Measurements from ENCODE around the gene KIAA0232. TPM values are rescaled to one million over a fixed set of nuclear protein-coding genes. Genes with fewer than 3 reads are reported as not detected.
A peak's percentile ranks its signal among the peaks of the same experiment; 100 is the strongest.

Gene KIAA0232
- total and polyA plus RNA-seq, 12 donors, result 7.3 to 45.2 (median 27.4) TPM

GRCh38 chr4:6854098-6854744 lies 71.7 kb downstream of the KIAA0232 start:
- H3K4me1 ChIP-seq (replicated peaks in 1 of 2), result peaks cover 9 to 14% of the 10 kb centered on the region in 2 donors
- no peak for TF ChIP-seq CTCF (IDR thresholded peaks at IDR 0.05)
- no peak for TF ChIP-seq POLR2A (IDR thresholded peaks at IDR 0.05)
- H3K4me3 ChIP-seq, result no peak overlapping the region
- WGBS, 4 donors, result 78 to 94% (median 90%) methylated on average over 7 of the region's 7 CpGs
- H3K9me3 ChIP-seq (replicated peaks in 1 of 3), result no peaks in the 10 kb centered on the region
- intact Hi-C loops (cut with DNase I), result no loop called here
- no peaks in the 10 kb centered on the region for H3K36me3 ChIP-seq (replicated peaks in 1 of 2)
- no peak for DNase-seq
- H3K27ac ChIP-seq, result no peak overlapping the region
- H3K27me3 ChIP-seq, result no peaks in the 10 kb centered on the region

GRCh38 chr4:6855692-6856297 lies 73.3 kb downstream of the KIAA0232 start:
- peak in 4 of 7 donors; percentile 36 to 52 (median 40) for DNase-seq
- Histone ChIP-seq H3K27me3 (no peaks in the 10 kb centered on the region), H3K27ac (peak overlapping the region in 2 of 5 donors; percentile 54 to 68), H3K36me3 (replicated peaks in 1 of 2) (peaks cover 0 to under 1% of the 10 kb centered on the region in 2 donors), H3K4me1 (replicated peaks in 1 of 2) (peaks cover 18 to 24% of the 10 kb centered on the region in 2 donors), H3K4me3 (no peak overlapping the region), H3K9me3 (replicated peaks in 1 of 3) (no peaks in the 10 kb centered on the region)
- intact Hi-C loops (cut with DNase I), result no loop called here
- WGBS, 4 donors, result 50 to 63% (median 56%) methylated on average over 11 of the region's 11 CpGs
- no peak for TF ChIP-seq CTCF (IDR thresholded peaks at IDR 0.05)
- TF ChIP-seq POLR2A (IDR thresholded peaks at IDR 0.05), result no peak

GRCh38 chr4:6856391-6856790 lies 73.9 kb downstream of the KIAA0232 start:
- Histone ChIP-seq H3K36me3 (replicated peaks in 1 of 2) (peaks cover 0 to 6% of the 10 kb centered on the region in 2 donors), H3K9me3 (replicated peaks in 1 of 3) (no peaks in the 10 kb centered on the region), H3K27me3 (no peaks in the 10 kb centered on the region), H3K4me3 (no peak overlapping the region), H3K27ac (peak overlapping the region in 1 of 5 donors; percentile 54), H3K4me1 (replicated peaks in 1 of 2) (peaks cover 18 to 24% of the 10 kb centered on the region in 2 donors)
- no peak for DNase-seq
- 80 to 92% (median 89%) methylated on average over 2 of the region's 2 CpGs for WGBS, 4 donors
- TF ChIP-seq CTCF (IDR thresholded peaks at IDR 0.05) (no peak), POLR2A (IDR thresholded peaks at IDR 0.05) (no peak)
- intact Hi-C loops (cut with DNase I), result no loop called here

- no peaks in the 10 kb centered on the region for H3K9me3 ChIP-seq (replicated peaks in 1 of 3)
- TF ChIP-seq POLR2A (IDR thresholded peaks at IDR 0.05), result no peak
- TF ChIP-seq CTCF (IDR thresholded peaks at IDR 0.05), result no peak
- no peak overlapping the region for H3K4me3 ChIP-seq
- H3K27ac ChIP-seq, result peak overlapping the region in 2 of 5 donors; percentile 33 to 54
- WGBS, 4 donors, result 77 to 86% (median 82%) methylated on average over 6 of the region's 6 CpGs
- intact Hi-C loops (cut with DNase I), result no loop called here
- peaks cover 0 to 15% of the 10 kb centered on the region in 2 donors for H3K36me3 ChIP-seq (replicated peaks in 1 of 2)
- no peaks in the 10 kb centered on the region for H3K27me3 ChIP-seq
- DNase-seq, result no peak
- peaks cover 18 to 24% of the 10 kb centered on the region in 2 donors for H3K4me1 ChIP-seq (replicated peaks in 1 of 2)
Measured at GRCh38 chr4:6857009-6857882, 74.7 kb downstream of the KIAA0232 start.
